H1 (cell line): ENCODE data around the gene FMR1. TPM values are rescaled to one million over a fixed set of nuclear protein-coding genes. Genes with fewer than 3 reads are reported as not detected.

Source experiments
- CTCF ChIA-PET: fragments of 300-600 bp; sonication (Branson Sonifier 250); formaldehyde crosslinking; loops from one replicate; lab custom pipeline; 2021; ENCODE audit not compliant: partially characterized antibody; lab: Charles Lee
- POLR2A ChIA-PET: fragments of 300-600 bp; sonication (Branson Sonifier 250); formaldehyde crosslinking; loops from one replicate; lab custom pipeline; 2021; ENCODE audit warnings: inconsistent platforms; ENCODE audit not compliant: partially characterized antibody; lab: Charles Lee
- DNase-seq, 2 experiments: peaks; one replicate each; pipeline versions ENCODE4 v3.0.0 to v3.0.0-alpha.2; 2010 to 2022; ENCODE audit warnings: low spot score in 2 of 2, low read depth in 1 of 2, mixed read lengths in 1 of 2
- FAIRE-seq: peaks from 2 replicates; lab custom pipeline; 2011; peaks lifted over from hg19 to GRCh38; lab: Jason Lieb, UNC
- H2AFZ ChIP-seq: 2 replicates; pipeline ENCODE4 v1.8.1; 2012; ENCODE audit warnings: low read length, inconsistent platforms
- H2AK5ac ChIP-seq: 2 replicates; pipeline ENCODE4 v1.6.1; 2013; ENCODE audit warnings: low read depth, low read length
- H2BK120ac ChIP-seq: replicated peaks from 2 replicates; pipeline ENCODE3; 2013; ENCODE audit warnings: low read depth, low read length, inconsistent platforms
- H2BK12ac ChIP-seq: 2 replicates; pipeline ENCODE4 v1.6.1; 2013; ENCODE audit warnings: low read depth, low read length
- H2BK15ac ChIP-seq: 2 replicates; pipeline ENCODE4 v1.6.1; 2013; ENCODE audit warnings: low read length
- H2BK20ac ChIP-seq: 2 replicates; pipeline ENCODE4 v1.6.1; 2013; ENCODE audit warnings: low read length
- H2BK5ac ChIP-seq: 2 replicates; pipeline ENCODE4 v1.6.1; 2013; ENCODE audit warnings: low read depth, low read length
- H3K14ac ChIP-seq: 2 replicates; pipeline ENCODE4 v1.6.1; 2013; ENCODE audit warnings: inconsistent platforms; ENCODE audit not compliant: insufficient read length
- H3K18ac ChIP-seq: 2 replicates; pipeline ENCODE4 v1.6.1; 2013; ENCODE audit warnings: low read length; ENCODE audit errors: extremely low read depth
- H3K23ac ChIP-seq: 2 replicates; pipeline ENCODE4 v1.6.1; 2013; ENCODE audit warnings: inconsistent platforms; ENCODE audit not compliant: insufficient read length
- H3K23me2 ChIP-seq: 2 replicates; pipeline ENCODE4 v1.6.1; 2013; ENCODE audit warnings: low read depth, low read length
- H3K27ac ChIP-seq: 2 replicates; pipeline ENCODE4 v1.6.1; 2011; ENCODE audit warnings: low read depth, low read length, inconsistent platforms
- H3K27me3 ChIP-seq, 4 experiments: replicated peaks in 1 of 4; 1 replicate in 1 of 4; 2 replicates in 3 of 4; pipeline versions ENCODE4 v1.6.1 to v1.8.1; 2011 to 2013; ENCODE audit warnings: low read length in 3 of 4, mild to moderate bottlenecking in 3 of 4, inconsistent platforms in 2 of 4, mixed read lengths in 2 of 4, moderate library complexity in 1 of 4; ENCODE audit not compliant: control insufficient read depth in 3 of 4, insufficient read depth in 3 of 4; ENCODE audit errors: extremely low read depth in 1 of 4
- H3K36me3 ChIP-seq, 4 experiments: 2 replicates each; pipeline versions ENCODE4 v1.6.1 to v1.8.1; 2011 to 2013; ENCODE audit warnings: mild to moderate bottlenecking in 4 of 4, low read length in 3 of 4, moderate library complexity in 2 of 4, control low read depth in 1 of 4, inconsistent platforms in 1 of 4; ENCODE audit not compliant: insufficient read depth in 4 of 4, control insufficient read depth in 2 of 4
- H3K4ac ChIP-seq: replicated peaks from 2 replicates; pipeline ENCODE3; 2013; ENCODE audit warnings: low read length, low read depth, mixed read lengths, inconsistent platforms; ENCODE audit not compliant: insufficient read length
- H3K4me1 ChIP-seq, 4 experiments: replicated peaks in 1 of 4; 1 replicate in 1 of 4; 2 replicates in 3 of 4; pipeline versions ENCODE4 v1.6.1 to v1.8.1; 2011 to 2013; ENCODE audit warnings: low read length in 3 of 4, inconsistent platforms in 2 of 4, mixed read lengths in 1 of 4; ENCODE audit not compliant: insufficient read depth in 4 of 4, control insufficient read depth in 3 of 4
- H3K4me2 ChIP-seq, 2 experiments: 2 replicates each; pipeline versions ENCODE4 v1.6.1 to v1.8.1; 2011 to 2013; ENCODE audit warnings: low read depth in 2 of 2, low read length in 2 of 2, control low read depth in 1 of 2, inconsistent platforms in 1 of 2, mild to moderate bottlenecking in 1 of 2; ENCODE audit not compliant: insufficient read depth in 1 of 2
- H3K4me3 ChIP-seq, 4 experiments: fragments of 200-600, 300-600 bp in 1 of 4; sonication (generic), shearing (Covaris generic), sonication (Bioruptor Twin) in 1 of 4; 2 replicates each; pipeline versions ENCODE4 v1.5.1 to v1.8.1; 2011 to 2016; ENCODE audit warnings: low read length in 4 of 4, low read depth in 3 of 4, control low read depth in 2 of 4, inconsistent platforms in 2 of 4, mild to moderate bottlenecking in 2 of 4, mixed read lengths in 1 of 4, moderate library complexity in 1 of 4; ENCODE audit not compliant: insufficient read depth in 2 of 4; ENCODE audit errors: extremely low read depth in 1 of 4
- H3K56ac ChIP-seq: replicated peaks from 2 replicates; pipeline ENCODE3; 2013; ENCODE audit warnings: low read depth, mild to moderate bottlenecking, mixed read lengths, low read length, inconsistent platforms; ENCODE audit not compliant: insufficient read length
- H3K79me1 ChIP-seq: 2 replicates; pipeline ENCODE4 v1.6.1; 2013; ENCODE audit warnings: low read depth, low read length, control low read depth
- H3K79me2 ChIP-seq, 2 experiments: 2 replicates each; pipeline versions ENCODE4 v1.6.1 to v1.8.1; 2012 to 2013; ENCODE audit warnings: low read length in 2 of 2, mild to moderate bottlenecking in 2 of 2, inconsistent platforms in 1 of 2; ENCODE audit not compliant: insufficient read depth in 2 of 2, control insufficient read depth in 1 of 2
- H3K9ac ChIP-seq, 4 experiments: replicated peaks in 1 of 4; 1 replicate in 1 of 4; 2 replicates in 3 of 4; pipeline versions ENCODE4 v1.6.1 to v1.8.1; 2011 to 2013; ENCODE audit warnings: low read depth in 3 of 4, low read length in 3 of 4, control low read depth in 2 of 4, mild to moderate bottlenecking in 2 of 4, moderate library complexity in 2 of 4, inconsistent platforms in 1 of 4; ENCODE audit errors: extremely low read depth in 1 of 4
- H3K9me3 ChIP-seq, 2 experiments: 2 replicates each; pipeline versions ENCODE4 v1.6.1 to v1.8.1; 2012 to 2013; ENCODE audit warnings: mild to moderate bottlenecking in 2 of 2, moderate library complexity in 2 of 2, control low read depth in 1 of 2, inconsistent platforms in 1 of 2, low read depth in 1 of 2, low read length in 1 of 2, mixed read lengths in 1 of 2; ENCODE audit not compliant: insufficient read depth in 2 of 2
- H4K20me1 ChIP-seq, 2 experiments: replicated peaks in 1 of 2; 2 replicates each; pipeline versions ENCODE3 to v1.8.1; 2011 to 2013; ENCODE audit warnings: inconsistent platforms in 2 of 2, low read length in 2 of 2, mild to moderate bottlenecking in 1 of 2; ENCODE audit not compliant: insufficient read depth in 2 of 2, control insufficient read depth in 1 of 2
- H4K5ac ChIP-seq: 2 replicates; pipeline ENCODE4 v1.6.1; 2013; ENCODE audit warnings: low read length, low read depth, mixed read lengths, inconsistent platforms; ENCODE audit not compliant: insufficient read length
- H4K8ac ChIP-seq: 2 replicates; pipeline ENCODE4 v1.8.0; 2013; ENCODE audit warnings: mild to moderate bottlenecking, moderate library complexity, low read length, inconsistent platforms; ENCODE audit not compliant: insufficient read depth; ENCODE audit errors: extremely low read depth
- H4K91ac ChIP-seq: replicated peaks from 2 replicates; pipeline ENCODE3; 2013; ENCODE audit warnings: low read length, mixed read lengths, inconsistent platforms; ENCODE audit not compliant: insufficient read length
- ATF3 ChIP-seq: IDR thresholded peaks from 2 replicates; pipeline ENCODE4 v1.6.1; 2011; ENCODE audit warnings: low read depth, mild to moderate bottlenecking, low read length; ENCODE audit not compliant: insufficient read depth
- BCL11A ChIP-seq, 2 experiments: IDR thresholded peaks; one replicate each; pipeline ENCODE4 v1.6.1; 2011; ENCODE audit warnings: low read depth in 2 of 2, low read length in 2 of 2, mild to moderate bottlenecking in 2 of 2
- CBX8 ChIP-seq: fragments of 300-800, 300-1000 bp; sonication (generic); IDR thresholded peaks from 2 replicates; pipeline ENCODE4 v1.7.1; 2016; ENCODE audit warnings: low read depth, low read length, borderline replicate concordance
- CREB1 ChIP-seq: IDR thresholded peaks from 2 replicates; pipeline ENCODE4 v1.6.1; 2012; ENCODE audit warnings: inconsistent platforms
- CTCF ChIP-seq, 3 experiments: IDR thresholded peaks; 1 replicate in 2 of 3; 2 replicates in 1 of 3; pipeline versions ENCODE4 v1.5.1 to v1.6.1; 2011; ENCODE audit warnings: low read length in 3 of 3, mild to moderate bottlenecking in 3 of 3, inconsistent platforms in 2 of 3, low read depth in 1 of 3, moderate library complexity in 1 of 3; ENCODE audit not compliant: insufficient read depth in 1 of 3; ENCODE audit errors: control extremely low read depth in 1 of 3
- E2F6 ChIP-seq: IDR thresholded peaks from 2 replicates; pipeline ENCODE4 v1.6.1; 2012; ENCODE audit warnings: inconsistent platforms
- GABPA ChIP-seq: IDR thresholded peaks from 2 replicates; pipeline ENCODE4 v1.6.1; 2011; ENCODE audit warnings: mild to moderate bottlenecking, low read length, moderate library complexity, borderline replicate concordance; ENCODE audit not compliant: insufficient read depth
- GTF2F1 ChIP-seq: IDR thresholded peaks from 2 replicates; pipeline ENCODE4 v1.6.1; 2012; ENCODE audit warnings: low read depth, low read length, improper control_type of control experiment, borderline replicate concordance
- KDM5A ChIP-seq: fragments of 200-600 bp; IDR thresholded peaks from 2 replicates; pipeline ENCODE4 v1.7.1; 2012; ENCODE audit warnings: mild to moderate bottlenecking, low read length, inconsistent platforms, mixed read lengths
- NRF1 ChIP-seq: IDR thresholded peaks from 2 replicates; pipeline ENCODE4 v1.6.1; 2011; ENCODE audit warnings: mild to moderate bottlenecking, low read depth, low read length, improper control_type of control experiment
- TCF12 ChIP-seq: IDR thresholded peaks from 2 replicates; pipeline ENCODE4 v1.6.1; 2011; ENCODE audit warnings: low read depth, mild to moderate bottlenecking, low read length
- WGBS, 2 experiments: shearing (Covaris generic) in 1 of 2; methylation state at CpG; one replicate each; pipeline versions ENCODE4 v1.1.6 to v1.1.7; 2013 to 2015; ENCODE audit warnings: low lambda C conversion rate in 2 of 2, mixed read lengths in 2 of 2, inconsistent platforms in 1 of 2, low coverage in 1 of 2, missing lambda C conversion rate in 1 of 2; ENCODE audit not compliant: insufficient replicate concordance in 2 of 2, insufficient coverage in 1 of 2, insufficient read length in 1 of 2; ENCODE audit errors: extremely low coverage in 1 of 2, missing lambda C conversion rate in 1 of 2; 5-methylcytosine and 5-hydroxymethylcytosine counted together
- polyA plus RNA-seq, 7 experiments: library from polyadenylated mRNA; depleted of rRNA in 3 of 7; stranded (reverse) in 5 of 7; unstranded in 2 of 7; fragments of >200 nt in 5 of 7; fragments of 200-250 nt in 2 of 7; gene quantifications; 1 replicate in 5 of 7; 2 replicates in 1 of 7; 4 replicates in 1 of 7; pipeline versions ENCODE4 v1.2.1 to v1.2.3, GENCODE V29; 2011 to 2013; ENCODE audit warnings: missing spikeins in 2 of 7, mixed read lengths in 2 of 7
- total RNA-seq: library from RNA; stranded (reverse); fragmentation: NEBNext Ultra II Directional; extraction: Animal tissue kit (Norgen Biotek cat#: 25700); gene quantifications from 2 replicates; pipeline ENCODE4 v1.2.1, GENCODE V29; 2021

The FMR1 gene
- total and polyA plus RNA-seq, 2 of the 8 experiments (the other 6 are each of a cell fraction or from before 2014, with no cell fraction given), result 15.2 to 49.4 TPM

GRCh38 chrX:147945286-147945685 is 33.6 kb downstream of the FMR1 start:
- no peaks in the 10 kb centered on the region for H3K79me1 ChIP-seq
- no peak overlapping the region for H3K4me2 ChIP-seq
- H4K91ac ChIP-seq, result no peak overlapping the region
- no peak overlapping the region for H2BK15ac ChIP-seq
- H3K9me3 ChIP-seq, result no peaks in the 10 kb centered on the region
- no peak overlapping the region for H4K5ac ChIP-seq
- H3K4me3 ChIP-seq, result no peak overlapping the region
- H3K27ac ChIP-seq, result no peak overlapping the region
- no peak overlapping the region for H3K4ac ChIP-seq
- no peaks in the 10 kb centered on the region for H3K23me2 ChIP-seq
- H3K4me1 ChIP-seq, result no peaks in the 10 kb centered on the region
- H2BK5ac ChIP-seq, result no peak overlapping the region
- no peaks in the 10 kb centered on the region for H3K79me2 ChIP-seq
- no peak overlapping the region for H3K9ac ChIP-seq
- ChIA-PET POLR2A (no interaction called here), CTCF (no interaction called here)
- H2BK12ac ChIP-seq, result no peak overlapping the region
- no peak overlapping the region for H3K56ac ChIP-seq
- FAIRE-seq (no peak), DNase-seq (no peak)
- 100% methylated on average over 5 of the region's 5 CpGs; no CpG with 5 or more reads in 1 of the 2 experiments for WGBS, 2 experiments
- H2AK5ac ChIP-seq, result no peak overlapping the region
- H3K18ac ChIP-seq, result no peak overlapping the region
- H3K14ac ChIP-seq, result no peak overlapping the region
- H3K36me3 ChIP-seq, result peaks cover 0 to 58% (median 14%) of the 10 kb centered on the region in 4 experiments; a peak in 6 of 8 replicates
- H4K20me1 ChIP-seq, result no peaks in the 10 kb centered on the region
- no peaks in the 10 kb centered on the region for H3K27me3 ChIP-seq
- no peak overlapping the region for H3K23ac ChIP-seq
- H2BK20ac ChIP-seq, result no peak overlapping the region
- no peak overlapping the region for H4K8ac ChIP-seq
- no peak overlapping the region for H2AFZ ChIP-seq
- no peak overlapping the region for H2BK120ac ChIP-seq
- TF ChIP-seq TCF12 (no peak), E2F6 (no peak), CTCF (IDR thresholded peaks at IDR 0.05; ENCODE audit: control extremely low read depth in 1 of 3, insufficient read depth in 1 of 3, low read depth in 1 of 3, low read length in 3 of 3) (no peak), BCL11A (IDR thresholded peaks at IDR 0.05; ENCODE audit: low read depth in 2 of 2, low read length in 2 of 2) (no peak), CBX8 (no peak), CREB1 (no peak), GABPA (no peak), GTF2F1 (no peak), NRF1 (no peak), KDM5A (no peak), ATF3 (no peak)
